Measurements from ENCODE around the gene CYP2R1.

Gene CYP2R1

GRCh38 chr11:14905104-14906033 is 13.3 kb upstream of the CYP2R1 start:
- DNase-seq (ENCODE audit: insufficient read length, low spot score) = peak; percentile 27
- TF ChIP-seq CTCF (IDR thresholded peaks at IDR 0.05; ENCODE audit: insufficient read depth, missing control alignments) = no peak
- FAIRE-seq = no peak

GRCh38 chr11:14904745-14905103 is 12.7 kb upstream of the CYP2R1 start:
- FAIRE-seq (no peak), DNase-seq (ENCODE audit: insufficient read length, low spot score) (peak; percentile 43)
- no peak for TF ChIP-seq CTCF (IDR thresholded peaks at IDR 0.05; ENCODE audit: insufficient read depth, missing control alignments)

GRCh38 chr11:14902650-14903350 is 10.8 kb upstream of the CYP2R1 start:
- TF ChIP-seq CTCF (IDR thresholded peaks at IDR 0.05; ENCODE audit: insufficient read depth, missing control alignments) = no peak
- FAIRE-seq (no peak), DNase-seq (ENCODE audit: insufficient read length, low spot score) (no peak)

GRCh38 chr11:14898906-14899305 is 6.9 kb upstream of the CYP2R1 start:
- FAIRE-seq = no peak

GRCh38 chr11:14898355-14898754 is 6.3 kb upstream of the CYP2R1 start:
- FAIRE-seq = no peak
- TF ChIP-seq CTCF (IDR thresholded peaks at IDR 0.05; ENCODE audit: insufficient read depth, missing control alignments) = no peak
- DNase-seq (ENCODE audit: insufficient read length, low spot score) = no peak

More at GRCh38 chr11:14898906-14899305, 6.9 kb upstream of the CYP2R1 start:
- TF ChIP-seq CTCF (IDR thresholded peaks at IDR 0.05; ENCODE audit: insufficient read depth, missing control alignments) = no peak
- DNase-seq (ENCODE audit: insufficient read length, low spot score) = no peak

GRCh38 chr11:14894657-14895598 is 2.9 kb upstream of the CYP2R1 start:
- no peak for DNase-seq (ENCODE audit: insufficient read length, low spot score)
- TF ChIP-seq CTCF (IDR thresholded peaks at IDR 0.05; ENCODE audit: insufficient read depth, missing control alignments) = no peak
- no peak for FAIRE-seq
